ENCODE results near the gene ROBO4. TPM values are rescaled to one million over a fixed set of nuclear protein-coding genes. Genes with fewer than 3 reads are reported as not detected.

ROBO4 gene
- total RNA-seq, 1 donor from 2014 or later: 6.3 TPM

GRCh38 chr11:124846070-124846673 is 51.5 kb downstream of the ROBO4 start:
- H3K36me3 ChIP-seq (ENCODE audit: control insufficient read depth, insufficient read depth, low read length): no peaks in the 10 kb centered on the region
- no peak for TF ChIP-seq CTCF (IDR thresholded peaks at IDR 0.05; ENCODE audit: insufficient read depth, low read length, poor library complexity, severe bottlenecking)

GRCh38 chr11:124844664-124845079 is 53.0 kb downstream of the ROBO4 start:
- Histone ChIP-seq H3K4me3 (ENCODE audit: low read depth, low read length) (no peak overlapping the region), H3K36me3 (ENCODE audit: control insufficient read depth, insufficient read depth, low read length) (no peaks in the 10 kb centered on the region), H3K27me3 (ENCODE audit: control insufficient read depth, insufficient read depth, low read length) (peaks cover 79% of the 10 kb centered on the region)
- no peak for DNase-seq (ENCODE audit: low read depth)
- TF ChIP-seq CTCF (IDR thresholded peaks at IDR 0.05; ENCODE audit: insufficient read depth, low read length, poor library complexity, severe bottlenecking): no peak

More at GRCh38 chr11:124846070-124846673, 51.5 kb downstream of the ROBO4 start:
- Histone ChIP-seq H3K27me3 (ENCODE audit: control insufficient read depth, insufficient read depth, low read length) (peaks cover 76% of the 10 kb centered on the region), H3K4me3 (ENCODE audit: low read depth, low read length) (no peak overlapping the region)
- no peak for DNase-seq (ENCODE audit: low read depth)

GRCh38 chr11:124843616-124843910 is 54.1 kb downstream of the ROBO4 start:
- Histone ChIP-seq H3K36me3 (ENCODE audit: control insufficient read depth, insufficient read depth, low read length) (no peaks in the 10 kb centered on the region), H3K27me3 (ENCODE audit: control insufficient read depth, insufficient read depth, low read length) (peaks cover 85% of the 10 kb centered on the region), H3K4me3 (ENCODE audit: low read depth, low read length) (no peak overlapping the region)
- TF ChIP-seq CTCF (IDR thresholded peaks at IDR 0.05; ENCODE audit: insufficient read depth, low read length, poor library complexity, severe bottlenecking): no peak
- DNase-seq (ENCODE audit: low read depth): no peak

- Histone ChIP-seq H3K27me3 (ENCODE audit: control insufficient read depth, insufficient read depth, low read length) (peaks cover 81% of the 10 kb centered on the region), H3K36me3 (ENCODE audit: control insufficient read depth, insufficient read depth, low read length) (no peaks in the 10 kb centered on the region), H3K4me3 (ENCODE audit: low read depth, low read length) (no peak overlapping the region)
- DNase-seq (ENCODE audit: low read depth): no peak
- TF ChIP-seq CTCF (IDR thresholded peaks at IDR 0.05; ENCODE audit: insufficient read depth, low read length, poor library complexity, severe bottlenecking): no peak
Measured at GRCh38 chr11:124842305-124842704, 55.4 kb downstream of the ROBO4 start.

- no peak overlapping the region for H3K4me3 ChIP-seq (ENCODE audit: low read depth, low read length)
- TF ChIP-seq CTCF (IDR thresholded peaks at IDR 0.05; ENCODE audit: insufficient read depth, low read length, poor library complexity, severe bottlenecking): no peak
- H3K27me3 ChIP-seq (ENCODE audit: control insufficient read depth, insufficient read depth, low read length): peaks cover 77% of the 10 kb centered on the region
- H3K36me3 ChIP-seq (ENCODE audit: control insufficient read depth, insufficient read depth, low read length): no peaks in the 10 kb centered on the region
- no peak for DNase-seq (ENCODE audit: low read depth)
Measured at GRCh38 chr11:124841840-124842239, 55.8 kb downstream of the ROBO4 start.

GRCh38 chr11:124841201-124841600 is 56.5 kb downstream of the ROBO4 start:
- Histone ChIP-seq H3K4me3 (ENCODE audit: low read depth, low read length) (no peak overlapping the region), H3K27me3 (ENCODE audit: control insufficient read depth, insufficient read depth, low read length) (peaks cover 71% of the 10 kb centered on the region), H3K36me3 (ENCODE audit: control insufficient read depth, insufficient read depth, low read length) (no peaks in the 10 kb centered on the region)
- no peak for DNase-seq (ENCODE audit: low read depth)
- TF ChIP-seq CTCF (IDR thresholded peaks at IDR 0.05; ENCODE audit: insufficient read depth, low read length, poor library complexity, severe bottlenecking): no peak
